T-helper 2 cell (primary cell): ENCODE data around the gene RBM7.

Experiments used
- DNase-seq, 5 experiments: peaks; one replicate each; pipeline versions ENCODE4 v3.0.0 to v3.0.0-alpha.2; 2012 to 2022

The RBM7 gene

GRCh38 chr11:114397349-114397982, 3.0 kb upstream of the RBM7 start:
- no peak for DNase-seq

- no peak for DNase-seq
Measured at GRCh38 chr11:114398303-114398920, 2.1 kb upstream of the RBM7 start.

GRCh38 chr11:114399490-114400215, 813 bp upstream of the RBM7 start:
- DNase-seq, result no peak

- no peak for DNase-seq
Measured at GRCh38 chr11:114400915-114401223, 403 bp downstream of the RBM7 start.

GRCh38 chr11:114401311-114401710, 845 bp downstream of the RBM7 start:
- peak in 1 of 5 experiments; percentile 26 for DNase-seq

GRCh38 chr11:114412946-114413345, 12.5 kb downstream of the RBM7 start:
- no peak for DNase-seq

GRCh38 chr11:114413958-114414357, 13.5 kb downstream of the RBM7 start:
- DNase-seq, result no peak

GRCh38 chr11:114416441-114416961, 16.0 kb downstream of the RBM7 start:
- DNase-seq, result no peak

GRCh38 chr11:114426280-114426679, 25.8 kb downstream of the RBM7 start:
- no peak for DNase-seq

GRCh38 chr11:114430290-114430689, 29.8 kb downstream of the RBM7 start:
- DNase-seq, result no peak

GRCh38 chr11:114432893-114433292, 32.4 kb downstream of the RBM7 start:
- DNase-seq, result no peak

GRCh38 chr11:114433376-114433775, 32.9 kb downstream of the RBM7 start:
- DNase-seq, result no peak

GRCh38 chr11:114438303-114438702, 37.8 kb downstream of the RBM7 start:
- no peak for DNase-seq

- peak; percentile 86 to 97 (median 92) for DNase-seq
Measured at GRCh38 chr11:114439229-114440120, 39.0 kb downstream of the RBM7 start, which contains the start of gene REXO2. TSS of gene REXO2 (plus strand) at chr11:114439467. CDS start at chr11:114439529, 62 bp downstream.

GRCh38 chr11:114440121-114440860, 39.8 kb downstream of the RBM7 start:
- no peak for DNase-seq

GRCh38 chr11:114440971-114441763, 40.7 kb downstream of the RBM7 start:
- DNase-seq, result no peak

- no peak for DNase-seq
Measured at GRCh38 chr11:114441921-114442320, 41.5 kb downstream of the RBM7 start.

GRCh38 chr11:114442536-114442935, 42.1 kb downstream of the RBM7 start:
- no peak for DNase-seq

GRCh38 chr11:114447444-114447843, 47.0 kb downstream of the RBM7 start:
- DNase-seq, result no peak

- DNase-seq, result no peak
Measured at GRCh38 chr11:114447892-114448291, 47.4 kb downstream of the RBM7 start.
